Measurements from ENCODE around the gene UBC.

The UBC gene

GRCh38 chr12:124871297-124871696 is 43.2 kb downstream of the UBC start:
- no peak for TF ChIP-seq ZNF8 (CRISPR knock-in tag; IDR thresholded peaks at IDR 0.05)
- TF ChIP-seq ISL1 (CRISPR knock-in tag; IDR thresholded peaks at IDR 0.05) = no peak
- no peak for TF ChIP-seq CSDC2 (CRISPR knock-in tag; IDR thresholded peaks at IDR 0.05)
- TF ChIP-seq, protein P1, sequence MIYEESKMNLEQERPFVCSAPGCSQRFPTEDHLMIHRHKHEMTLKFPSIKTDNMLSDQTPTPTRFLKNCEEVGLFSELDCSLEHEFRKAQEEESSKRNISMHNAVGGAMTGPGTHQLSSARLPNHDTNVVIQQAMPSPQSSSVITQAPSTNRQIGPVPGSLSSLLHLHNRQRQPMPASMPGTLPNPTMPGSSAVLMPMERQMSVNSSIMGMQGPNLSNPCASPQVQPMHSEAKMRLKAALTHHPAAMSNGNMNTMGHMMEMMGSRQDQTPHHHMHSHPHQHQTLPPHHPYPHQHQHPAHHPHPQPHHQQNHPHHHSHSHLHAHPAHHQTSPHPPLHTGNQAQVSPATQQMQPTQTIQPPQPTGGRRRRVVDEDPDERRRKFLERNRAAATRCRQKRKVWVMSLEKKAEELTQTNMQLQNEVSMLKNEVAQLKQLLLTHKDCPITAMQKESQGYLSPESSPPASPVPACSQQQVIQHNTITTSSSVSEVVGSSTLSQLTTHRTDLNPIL (CRISPR knock-in tag; IDR thresholded peaks at IDR 0.05; ENCODE audit: low read depth) = no peak
- TF ChIP-seq TCF4 (CRISPR knock-in tag; IDR thresholded peaks at IDR 0.05; ENCODE audit: borderline replicate concordance) = no peak
- no peak for TF ChIP-seq ZC3H10 (CRISPR knock-in tag; IDR thresholded peaks at IDR 0.05)
- no peak for TF ChIP-seq ZFP3 (CRISPR knock-in tag; IDR thresholded peaks at IDR 0.05)
- no peak for TF ChIP-seq ZFP30 (CRISPR knock-in tag; IDR thresholded peaks at IDR 0.05)
- no peak for TF ChIP-seq ZNF565 (CRISPR knock-in tag; conservative IDR thresholded peaks at IDR 0.05; ENCODE audit: low read depth)
- no peak for TF ChIP-seq GLIS3 (CRISPR knock-in tag; IDR thresholded peaks at IDR 0.05)
- no peak for TF ChIP-seq ARNTL (CRISPR knock-in tag; IDR thresholded peaks at IDR 0.05; ENCODE audit: borderline replicate concordance, low read depth)
- TF ChIP-seq PPARA (CRISPR knock-in tag; IDR thresholded peaks at IDR 0.05; ENCODE audit: borderline replicate concordance) = no peak
- no peak for TF ChIP-seq TSHZ2 (CRISPR knock-in tag; IDR thresholded peaks at IDR 0.05)
- TF ChIP-seq POU6F1 (CRISPR knock-in tag; IDR thresholded peaks at IDR 0.05; ENCODE audit: borderline replicate concordance, low read depth) = no peak
- no peak for TF ChIP-seq BACH2 (CRISPR knock-in tag; IDR thresholded peaks at IDR 0.05; ENCODE audit: borderline replicate concordance)
- TF ChIP-seq PATZ1 (CRISPR knock-in tag; IDR thresholded peaks at IDR 0.05; ENCODE audit: borderline replicate concordance) = no peak
- no peak for TF ChIP-seq CSRNP3 (CRISPR knock-in tag; IDR thresholded peaks at IDR 0.05)
- no peak for TF ChIP-seq TOX (CRISPR knock-in tag; IDR thresholded peaks at IDR 0.05; ENCODE audit: borderline replicate concordance)
- no peak for TF ChIP-seq RARB (CRISPR knock-in tag; IDR thresholded peaks at IDR 0.05)
- TF ChIP-seq SNAI2 (CRISPR knock-in tag; IDR thresholded peaks at IDR 0.05) = no peak
- ATAC-seq = no peak

- ATAC-seq = no peak
- no peak for TF ChIP-seq TCF4 (CRISPR knock-in tag; IDR thresholded peaks at IDR 0.05; ENCODE audit: borderline replicate concordance)
- TF ChIP-seq ARNTL (CRISPR knock-in tag; IDR thresholded peaks at IDR 0.05; ENCODE audit: borderline replicate concordance, low read depth) = no peak
- TF ChIP-seq TSHZ2 (CRISPR knock-in tag; IDR thresholded peaks at IDR 0.05) = no peak
- no peak for TF ChIP-seq ZFP30 (CRISPR knock-in tag; IDR thresholded peaks at IDR 0.05)
- TF ChIP-seq ZNF8 (CRISPR knock-in tag; IDR thresholded peaks at IDR 0.05) = no peak
- no peak for TF ChIP-seq ZNF565 (CRISPR knock-in tag; conservative IDR thresholded peaks at IDR 0.05; ENCODE audit: low read depth)
- TF ChIP-seq CSRNP3 (CRISPR knock-in tag; IDR thresholded peaks at IDR 0.05) = no peak
- TF ChIP-seq, protein P1 (CRISPR knock-in tag; IDR thresholded peaks at IDR 0.05; ENCODE audit: low read depth) = no peak
- no peak for TF ChIP-seq TOX (CRISPR knock-in tag; IDR thresholded peaks at IDR 0.05; ENCODE audit: borderline replicate concordance)
- no peak for TF ChIP-seq PATZ1 (CRISPR knock-in tag; IDR thresholded peaks at IDR 0.05; ENCODE audit: borderline replicate concordance)
- TF ChIP-seq CSDC2 (CRISPR knock-in tag; IDR thresholded peaks at IDR 0.05) = no peak
- no peak for TF ChIP-seq ESRRG (CRISPR knock-in tag; IDR thresholded peaks at IDR 0.05)
- TF ChIP-seq BACH2 (CRISPR knock-in tag; IDR thresholded peaks at IDR 0.05; ENCODE audit: borderline replicate concordance) = no peak
- TF ChIP-seq PPARA (CRISPR knock-in tag; IDR thresholded peaks at IDR 0.05; ENCODE audit: borderline replicate concordance) = no peak
Measured at GRCh38 chr12:124870515-124870914, 43.9 kb downstream of the UBC start.

Data from SK-N-SH treated with all-trans-retinoic acid at 6 μM for 48 hours (cell line).